HCT116 (cell line): Measurements from ENCODE around the gene SECISBP2. TPM values are rescaled to one million over a fixed set of nuclear protein-coding genes. Genes with fewer than 3 reads are reported as not detected.

Source experiments
- ATAC-seq: fragments of 200-7000 bp; cut with Tn5 transposase; 2 replicates; pipeline ENCODE4 v1.9.1; 2020; ENCODE audit warnings: mild to moderate bottlenecking, moderate library complexity
- BruUV-seq: library from RNA; stranded (reverse); fragments of 400-500 nt; replicated peaks from 2 replicates; lab custom pipeline; 2021; lab: Mats Ljungman, UMichigan
- CTCF ChIA-PET: fragments of 300-600 bp; sonication (Branson Sonifier 250); formaldehyde crosslinking; loops from one replicate; lab custom pipeline; 2021; ENCODE audit warnings: antibody characterized with exemption; lab: Charles Lee
- POLR2A ChIA-PET: fragments of 300-600, 350-600 bp; sonication (Branson Sonifier 250); formaldehyde crosslinking; loops from one replicate; lab custom pipeline; 2021; ENCODE audit warnings: antibody characterized with exemption; lab: Charles Lee
- RAD21 ChIA-PET, 2 experiments: fragments of 300-600 bp; sonication (Branson Sonifier 250); formaldehyde crosslinking; loops; one replicate each; lab custom pipeline; 2023; ENCODE audit warnings: low total read pairs in 2 of 2; ENCODE audit not compliant: uncharacterized antibody in 2 of 2, unreplicated experiment in 2 of 2, low non-redundant PET in 1 of 2; lab: Charles Lee
- DNase-seq: peaks from one replicate; pipeline ENCODE4 v3.0.0-alpha.2; 2010; ENCODE audit warnings: low read depth, low spot score
- H2AFZ ChIP-seq: fragments of 200-600 bp; shearing (Covaris generic), sonication (generic); 2 replicates; pipeline ENCODE4 v1.6.1; 2017; ENCODE audit warnings: low read depth, mixed run types, mixed read lengths, antibody characterized with exemption, low read length; ENCODE audit not compliant: poor library complexity, severe bottlenecking
- H3K27ac ChIP-seq: 2 replicates; pipeline ENCODE4 v1.5.1; 2012; ENCODE audit warnings: low read depth, low read length
- H3K27me3 ChIP-seq: fragments of 200-600 bp; sonication (generic); 2 replicates; pipeline ENCODE4 v1.6.1; 2016; ENCODE audit warnings: mixed run types, low read length, mixed read lengths; ENCODE audit not compliant: insufficient read depth
- H3K36me3 ChIP-seq, 2 experiments: fragments of 200-500 bp in 1 of 2; fragments of 200-600 bp in 1 of 2; sonication (Bioruptor generic) in 1 of 2; sonication (generic) in 1 of 2; 2 replicates each; pipeline versions ENCODE4 v1.5.1 to v1.6.1; 2014 to 2016; ENCODE audit warnings: low read length in 2 of 2, inconsistent platforms in 1 of 2, mixed read lengths in 1 of 2, mixed run types in 1 of 2; ENCODE audit not compliant: insufficient read depth in 2 of 2, control insufficient read depth in 1 of 2
- H3K4me1 ChIP-seq, 2 experiments: fragments of 200-600 bp in 1 of 2; sonication (generic) in 1 of 2; 2 replicates each; pipeline versions ENCODE4 v1.5.1 to v1.6.1; 2012 to 2017; ENCODE audit warnings: low read length in 2 of 2, inconsistent platforms in 1 of 2, mild to moderate bottlenecking in 1 of 2, mixed read lengths in 1 of 2, mixed run types in 1 of 2, moderate library complexity in 1 of 2; ENCODE audit not compliant: insufficient read depth in 2 of 2, control insufficient read depth in 1 of 2
- H3K4me2 ChIP-seq: fragments of 200-600 bp; sonication (generic); 2 replicates; pipeline ENCODE4 v1.6.1; 2017; ENCODE audit warnings: mixed run types, low read length, mixed read lengths
- H3K4me3 ChIP-seq, 2 experiments: fragments of 200-600 bp in 1 of 2; sonication (generic) in 1 of 2; replicated peaks in 1 of 2; 2 replicates each; pipeline ENCODE4 v1.5.1; 2011 to 2016; ENCODE audit warnings: low read length in 2 of 2, control low read depth in 1 of 2, low read depth in 1 of 2, mild to moderate bottlenecking in 1 of 2, mixed read lengths in 1 of 2, mixed run types in 1 of 2
- H3K79me2 ChIP-seq: fragments of 200-600 bp; sonication (generic); 2 replicates; pipeline ENCODE4 v1.6.1; 2017; ENCODE audit warnings: mild to moderate bottlenecking, mixed run types, low read length, moderate library complexity, mixed read lengths; ENCODE audit not compliant: insufficient read depth
- H3K9ac ChIP-seq: fragments of 200-600 bp; sonication (generic); 2 replicates; pipeline ENCODE4 v1.6.1; 2016; ENCODE audit warnings: low read length, mixed read lengths
- H3K9me2 ChIP-seq: fragments of 200-600 bp; sonication (generic), shearing (Covaris generic); 2 replicates; pipeline ENCODE4 v1.6.1; 2017; ENCODE audit warnings: mixed run types, mild to moderate bottlenecking, moderate library complexity; ENCODE audit not compliant: insufficient read depth
- H3K9me3 ChIP-seq, 2 experiments: fragments of 200-500 bp in 1 of 2; fragments of 200-600 bp in 1 of 2; sonication (Bioruptor generic) in 1 of 2; sonication (generic) in 1 of 2; 2 replicates each; pipeline ENCODE4 v1.6.1; 2014 to 2017; ENCODE audit warnings: low read length in 2 of 2, mixed read lengths in 2 of 2, inconsistent platforms in 1 of 2, low read depth in 1 of 2, mild to moderate bottlenecking in 1 of 2, mixed run types in 1 of 2, moderate library complexity in 1 of 2; ENCODE audit not compliant: control insufficient read depth in 1 of 2, insufficient read depth in 1 of 2
- H4K20me1 ChIP-seq: fragments of 200-600 bp; sonication (generic), shearing (Covaris generic); 2 replicates; pipeline ENCODE4 v1.6.1; 2017; ENCODE audit warnings: mixed run types, mild to moderate bottlenecking, moderate library complexity; ENCODE audit not compliant: insufficient read depth
- CEBPB ChIP-seq: IDR thresholded peaks from 2 replicates; pipeline ENCODE4 v1.6.1; 2012; ENCODE audit warnings: low read depth
- EGR1 ChIP-seq: IDR thresholded peaks from 2 replicates; pipeline ENCODE4 v1.6.1; 2012; ENCODE audit warnings: low read depth
- ELF1 ChIP-seq: IDR thresholded peaks from 2 replicates; pipeline ENCODE4 v1.6.1; 2012; ENCODE audit warnings: low read depth, borderline replicate concordance
- EZH2 ChIP-seq: fragments of 200-600 bp; sonication (generic); IDR thresholded peaks from 2 replicates; pipeline ENCODE4 v1.6.1; 2017; ENCODE audit warnings: antibody characterized with exemption, mixed run types
- JUND ChIP-seq: IDR thresholded peaks from 2 replicates; pipeline ENCODE4 v1.6.1; 2012
- POLR2A ChIP-seq: IDR thresholded peaks from 2 replicates; pipeline ENCODE4 v1.7.0; 2011; ENCODE audit warnings: borderline replicate concordance; ENCODE audit not compliant: insufficient read depth, insufficient read length; ENCODE audit errors: extremely low read depth
- POLR2AphosphoS5 ChIP-seq: IDR thresholded peaks from 2 replicates; pipeline ENCODE4 v1.6.1; 2011; ENCODE audit warnings: mild to moderate bottlenecking, low read depth, low read length, moderate library complexity
- SIN3A ChIP-seq: IDR thresholded peaks from 2 replicates; pipeline ENCODE4 v1.6.1; 2012; ENCODE audit warnings: low read depth
- SRF ChIP-seq: IDR thresholded peaks from 2 replicates; pipeline ENCODE4 v1.6.1; 2012; ENCODE audit warnings: low read depth
- TCF7L2 ChIP-seq: IDR thresholded peaks from 2 replicates; pipeline ENCODE4 v1.7.0; 2011; ENCODE audit warnings: borderline replicate concordance, inconsistent platforms; ENCODE audit not compliant: insufficient read depth, insufficient read length; ENCODE audit errors: extremely low read depth
- ZFX ChIP-seq: fragments of 450-650 bp; IDR thresholded peaks from 2 replicates; pipeline ENCODE4 v1.6.1; 2017
- intact Hi-C: fragments of 100-400 bp; cut with micrococcal nuclease; formaldehyde crosslinking; loops from 2 replicates; pipeline ENCODE4 v1.10.0; 2022
- total RNA-seq: library from RNA; stranded (reverse); gene quantifications from one replicate; pipeline ENCODE4 v1.2.1, GENCODE V29; 2021; ENCODE audit not compliant: unreplicated experiment
- TF ChIP-seq, protein P1 (sequence below): IDR thresholded peaks from 2 replicates; pipeline ENCODE4 v1.6.1; 2012; ENCODE audit warnings: low read depth
- TF ChIP-seq, protein P2 (sequence below): IDR thresholded peaks from 2 replicates; pipeline ENCODE4 v1.6.1; 2012
- TF ChIP-seq, protein P3 (sequence below): IDR thresholded peaks from 2 replicates; pipeline ENCODE4 v1.6.1; 2011; ENCODE audit warnings: mild to moderate bottlenecking, low read length, moderate library complexity; ENCODE audit not compliant: insufficient replicate concordance; ENCODE audit errors: extremely low read depth

SECISBP2 gene
- total RNA-seq, 1 experiment from 2014 or later: 41.6 TPM

DNA sequence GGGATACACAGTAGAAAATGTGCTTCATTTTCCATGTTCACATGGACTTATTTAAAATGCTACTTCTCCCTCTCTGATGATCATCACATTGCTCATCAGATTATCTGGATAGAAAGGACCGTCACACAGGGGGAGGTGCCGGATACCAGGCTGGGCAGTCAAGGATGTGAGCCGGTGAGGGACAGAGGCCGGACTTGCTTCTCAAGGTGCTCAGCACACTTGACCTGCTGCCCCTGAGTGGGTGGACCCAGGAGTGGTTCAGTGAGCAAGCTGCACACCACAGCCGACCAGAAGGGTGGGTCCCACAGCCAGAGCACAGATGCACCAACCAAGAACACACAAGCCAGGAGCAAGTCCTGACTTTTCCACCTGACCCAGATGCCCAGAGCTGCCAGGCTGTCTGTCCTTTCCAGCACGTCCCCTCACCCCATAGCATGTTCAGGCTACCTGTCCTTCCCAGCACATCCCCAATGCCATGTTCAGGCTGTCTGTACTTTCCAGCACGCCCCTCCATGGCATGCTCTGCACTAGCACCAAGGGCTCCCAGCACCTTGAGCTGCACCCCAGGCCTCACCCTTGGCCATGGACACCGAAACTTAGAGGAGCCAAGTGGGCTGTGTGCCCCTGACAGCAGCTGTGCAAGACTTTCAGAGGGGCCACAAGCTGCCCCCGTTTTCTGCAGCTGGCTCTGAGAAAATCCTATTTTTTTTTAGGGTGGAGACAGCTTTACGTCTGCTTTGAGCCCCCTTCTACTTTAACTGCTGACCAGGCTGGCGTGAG, 77.8 kb downstream of the SECISBP2 start:
- no peaks in the 10 kb centered on the region for H3K9me3 ChIP-seq
- ChIA-PET RAD21 (no interaction called here), CTCF (no interaction called here), POLR2A (no interaction called here)
- intact Hi-C loops: no loop called here
- no peak for TF ChIP-seq ELF1
- TF ChIP-seq, protein P1, sequence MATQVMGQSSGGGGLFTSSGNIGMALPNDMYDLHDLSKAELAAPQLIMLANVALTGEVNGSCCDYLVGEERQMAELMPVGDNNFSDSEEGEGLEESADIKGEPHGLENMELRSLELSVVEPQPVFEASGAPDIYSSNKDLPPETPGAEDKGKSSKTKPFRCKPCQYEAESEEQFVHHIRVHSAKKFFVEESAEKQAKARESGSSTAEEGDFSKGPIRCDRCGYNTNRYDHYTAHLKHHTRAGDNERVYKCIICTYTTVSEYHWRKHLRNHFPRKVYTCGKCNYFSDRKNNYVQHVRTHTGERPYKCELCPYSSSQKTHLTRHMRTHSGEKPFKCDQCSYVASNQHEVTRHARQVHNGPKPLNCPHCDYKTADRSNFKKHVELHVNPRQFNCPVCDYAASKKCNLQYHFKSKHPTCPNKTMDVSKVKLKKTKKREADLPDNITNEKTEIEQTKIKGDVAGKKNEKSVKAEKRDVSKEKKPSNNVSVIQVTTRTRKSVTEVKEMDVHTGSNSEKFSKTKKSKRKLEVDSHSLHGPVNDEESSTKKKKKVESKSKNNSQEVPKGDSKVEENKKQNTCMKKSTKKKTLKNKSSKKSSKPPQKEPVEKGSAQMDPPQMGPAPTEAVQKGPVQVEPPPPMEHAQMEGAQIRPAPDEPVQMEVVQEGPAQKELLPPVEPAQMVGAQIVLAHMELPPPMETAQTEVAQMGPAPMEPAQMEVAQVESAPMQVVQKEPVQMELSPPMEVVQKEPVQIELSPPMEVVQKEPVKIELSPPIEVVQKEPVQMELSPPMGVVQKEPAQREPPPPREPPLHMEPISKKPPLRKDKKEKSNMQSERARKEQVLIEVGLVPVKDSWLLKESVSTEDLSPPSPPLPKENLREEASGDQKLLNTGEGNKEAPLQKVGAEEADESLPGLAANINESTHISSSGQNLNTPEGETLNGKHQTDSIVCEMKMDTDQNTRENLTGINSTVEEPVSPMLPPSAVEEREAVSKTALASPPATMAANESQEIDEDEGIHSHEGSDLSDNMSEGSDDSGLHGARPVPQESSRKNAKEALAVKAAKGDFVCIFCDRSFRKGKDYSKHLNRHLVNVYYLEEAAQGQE: no peak
- no peak for TF ChIP-seq EGR1
- no peak for TF ChIP-seq SIN3A
- no peak for TF ChIP-seq SRF
- TF ChIP-seq CEBPB: no peak
- TF ChIP-seq JUND: no peak
- no peak for TF ChIP-seq TCF7L2
- TF ChIP-seq, protein P2, sequence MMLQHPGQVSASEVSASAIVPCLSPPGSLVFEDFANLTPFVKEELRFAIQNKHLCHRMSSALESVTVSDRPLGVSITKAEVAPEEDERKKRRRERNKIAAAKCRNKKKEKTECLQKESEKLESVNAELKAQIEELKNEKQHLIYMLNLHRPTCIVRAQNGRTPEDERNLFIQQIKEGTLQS: no peak
- no peak for TF ChIP-seq POLR2A
- TF ChIP-seq POLR2AphosphoS5: no peak
- TF ChIP-seq, protein P3, sequence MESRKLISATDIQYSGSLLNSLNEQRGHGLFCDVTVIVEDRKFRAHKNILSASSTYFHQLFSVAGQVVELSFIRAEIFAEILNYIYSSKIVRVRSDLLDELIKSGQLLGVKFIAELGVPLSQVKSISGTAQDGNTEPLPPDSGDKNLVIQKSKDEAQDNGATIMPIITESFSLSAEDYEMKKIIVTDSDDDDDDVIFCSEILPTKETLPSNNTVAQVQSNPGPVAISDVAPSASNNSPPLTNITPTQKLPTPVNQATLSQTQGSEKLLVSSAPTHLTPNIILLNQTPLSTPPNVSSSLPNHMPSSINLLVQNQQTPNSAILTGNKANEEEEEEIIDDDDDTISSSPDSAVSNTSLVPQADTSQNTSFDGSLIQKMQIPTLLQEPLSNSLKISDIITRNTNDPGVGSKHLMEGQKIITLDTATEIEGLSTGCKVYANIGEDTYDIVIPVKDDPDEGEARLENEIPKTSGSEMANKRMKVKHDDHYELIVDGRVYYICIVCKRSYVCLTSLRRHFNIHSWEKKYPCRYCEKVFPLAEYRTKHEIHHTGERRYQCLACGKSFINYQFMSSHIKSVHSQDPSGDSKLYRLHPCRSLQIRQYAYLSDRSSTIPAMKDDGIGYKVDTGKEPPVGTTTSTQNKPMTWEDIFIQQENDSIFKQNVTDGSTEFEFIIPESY: no peak
- no peak for TF ChIP-seq EZH2
- no peak for TF ChIP-seq ZFX
- H4K20me1 ChIP-seq: no peaks in the 10 kb centered on the region
- DNase-seq (no peak), ATAC-seq (no peak)
- H3K9me2 ChIP-seq: no peaks in the 10 kb centered on the region
- no TSS peak for BruUV-seq
- H3K9ac ChIP-seq: no peak overlapping the region
- no peaks in the 10 kb centered on the region for H3K27me3 ChIP-seq
- no peaks in the 10 kb centered on the region for H3K79me2 ChIP-seq
- no peak overlapping the region for H2AFZ ChIP-seq
- H3K36me3 ChIP-seq: peaks cover 3 to 5% of the 10 kb centered on the region in 2 experiments; a peak in 2 of 4 replicates
- H3K4me1 ChIP-seq: no peaks in the 10 kb centered on the region
- H3K27ac ChIP-seq: no peak overlapping the region
- no peak overlapping the region for H3K4me3 ChIP-seq
- no peak overlapping the region for H3K4me2 ChIP-seq
